Neuron (in vitro differentiated cells): ENCODE measurements around the gene BTN2A1.
"Not testable (repeated sequence)": the region's sequence is repeated elsewhere in the genome, so short reads cannot be mapped to it uniquely, and the experiment has no call there.

Source experiments
- H2AFZ ChIP-seq: one replicate; pipeline ENCODE4 v1.6.1; 2013; ENCODE audit warnings: low read depth, mild to moderate bottlenecking, inconsistent platforms, low read length, moderate library complexity
- H3K27me3 ChIP-seq: one replicate; pipeline ENCODE4 v1.6.1; 2013; ENCODE audit warnings: low read length; ENCODE audit not compliant: insufficient read depth
- H3K36me3 ChIP-seq: one replicate; pipeline ENCODE4 v1.6.1; 2013; ENCODE audit warnings: low read length; ENCODE audit not compliant: insufficient read depth
- H3K4me1 ChIP-seq: one replicate; pipeline ENCODE4 v1.6.1; 2013; ENCODE audit warnings: low read length; ENCODE audit not compliant: insufficient read depth
- H3K4me3 ChIP-seq: 2 replicates; pipeline ENCODE4 v1.5.1; 2013; ENCODE audit warnings: mild to moderate bottlenecking, low read length, moderate library complexity
- H3K9me3 ChIP-seq: one replicate; pipeline ENCODE4 v1.6.1; 2013; ENCODE audit warnings: low read length

Gene BTN2A1

GRCh38 chr6:26421259-26422144 lies 36.3 kb upstream of the BTN2A1 start:
- Histone ChIP-seq H3K4me3 (peak overlapping the region; percentile 66), H3K9me3 (peaks cover 2% of the 10 kb centered on the region), H3K27me3 (no peaks in the 10 kb centered on the region), H3K4me1 (peaks cover 13% of the 10 kb centered on the region), H3K36me3 (peaks cover 13% of the 10 kb centered on the region), H2AFZ (peak overlapping the region; percentile 71)

GRCh38 chr6:26422329-26422728 lies 35.4 kb upstream of the BTN2A1 start:
- Histone ChIP-seq H3K4me1 (peaks cover 13% of the 10 kb centered on the region), H3K27me3 (no peaks in the 10 kb centered on the region), H3K9me3 (peaks cover 2% of the 10 kb centered on the region), H2AFZ (no peak overlapping the region), H3K4me3 (peak overlapping the region; percentile 66), H3K36me3 (peaks cover 18% of the 10 kb centered on the region)

- Histone ChIP-seq H3K27me3 (no peaks in the 10 kb centered on the region), H3K36me3 (peaks cover 52% of the 10 kb centered on the region), H3K4me1 (peaks cover 8% of the 10 kb centered on the region), H3K9me3 (no peaks in the 10 kb centered on the region), H2AFZ (no peak overlapping the region), H3K4me3 (no peak overlapping the region)
These were observed 30.9 kb upstream of the BTN2A1 start for GRCh38 chr6:26426691-26427450.

- peaks cover 53% of the 10 kb centered on the region for H3K36me3 ChIP-seq
- H3K4me3 ChIP-seq: no peak overlapping the region
- no peaks in the 10 kb centered on the region for H3K27me3 ChIP-seq
- peaks cover 4% of the 10 kb centered on the region for H3K4me1 ChIP-seq
- H2AFZ ChIP-seq: no peak overlapping the region
- H3K9me3 ChIP-seq: no peaks in the 10 kb centered on the region
These were observed 30.3 kb upstream of the BTN2A1 start for GRCh38 chr6:26427451-26427809.

- Histone ChIP-seq H3K27me3 (no peaks in the 10 kb centered on the region), H3K36me3 (peaks cover 53% of the 10 kb centered on the region), H3K9me3 (no peaks in the 10 kb centered on the region), H2AFZ (no peak overlapping the region), H3K4me3 (no peak overlapping the region), H3K4me1 (no peaks in the 10 kb centered on the region)
These were observed 29.5 kb upstream of the BTN2A1 start for GRCh38 chr6:26428206-26428605.

GRCh38 chr6:26430787-26431186 lies 27.0 kb upstream of the BTN2A1 start:
- Histone ChIP-seq H3K4me3 (no peak overlapping the region), H3K9me3 (no peaks in the 10 kb centered on the region), H3K4me1 (no peaks in the 10 kb centered on the region), H3K36me3 (peaks cover 48% of the 10 kb centered on the region), H2AFZ (no peak overlapping the region), H3K27me3 (no peaks in the 10 kb centered on the region)

- Histone ChIP-seq H2AFZ (no peak overlapping the region), H3K36me3 (peaks cover 40% of the 10 kb centered on the region)
These were observed 26.2 kb upstream of the BTN2A1 start for GRCh38 chr6:26431258-26432172.

GRCh38 chr6:26432627-26433201 lies 25.0 kb upstream of the BTN2A1 start:
- H3K36me3 ChIP-seq: peaks cover 31% of the 10 kb centered on the region
- no peak overlapping the region for H2AFZ ChIP-seq
- H3K9me3 ChIP-seq: no peaks in the 10 kb centered on the region
- H3K4me3 ChIP-seq: no peak overlapping the region
- H3K27me3 ChIP-seq: no peaks in the 10 kb centered on the region
- no peaks in the 10 kb centered on the region for H3K4me1 ChIP-seq

More at GRCh38 chr6:26431258-26432172, 26.2 kb upstream of the BTN2A1 start:
- no peaks in the 10 kb centered on the region for H3K4me1 ChIP-seq
- H3K27me3 ChIP-seq: no peaks in the 10 kb centered on the region
- no peaks in the 10 kb centered on the region for H3K9me3 ChIP-seq
- H3K4me3 ChIP-seq: no peak overlapping the region

- not testable (repeated sequence) for H3K4me1 ChIP-seq, H3K9me3 ChIP-seq, H3K27me3 ChIP-seq, H3K4me3 ChIP-seq, H2AFZ ChIP-seq
- peaks cover 24% of the 10 kb centered on the region for H3K36me3 ChIP-seq
These were observed 24.1 kb upstream of the BTN2A1 start for GRCh38 chr6:26433680-26434079.

GRCh38 chr6:26436018-26436417 lies 21.7 kb upstream of the BTN2A1 start:
- no peaks in the 10 kb centered on the region for H3K9me3 ChIP-seq
- H3K4me3 ChIP-seq: no peak overlapping the region
- no peaks in the 10 kb centered on the region for H3K27me3 ChIP-seq

GRCh38 chr6:26437550-26437949 lies 20.2 kb upstream of the BTN2A1 start:
- H3K4me3 ChIP-seq: no peak overlapping the region

More at GRCh38 chr6:26436018-26436417, 21.7 kb upstream of the BTN2A1 start:
- H3K4me1 ChIP-seq: peaks cover 13% of the 10 kb centered on the region
- H3K36me3 ChIP-seq: peaks cover 10% of the 10 kb centered on the region
- no peak overlapping the region for H2AFZ ChIP-seq

GRCh38 chr6:26438000-26438399 lies 19.8 kb upstream of the BTN2A1 start:
- peaks cover 13% of the 10 kb centered on the region for H3K4me1 ChIP-seq
- H3K4me3 ChIP-seq: no peak overlapping the region
- no peaks in the 10 kb centered on the region for H3K9me3 ChIP-seq
- H3K36me3 ChIP-seq: no peaks in the 10 kb centered on the region
- no peaks in the 10 kb centered on the region for H3K27me3 ChIP-seq
- H2AFZ ChIP-seq: no peak overlapping the region

More at GRCh38 chr6:26437550-26437949, 20.2 kb upstream of the BTN2A1 start:
- H2AFZ ChIP-seq: no peak overlapping the region
- H3K4me1 ChIP-seq: peaks cover 13% of the 10 kb centered on the region
- no peaks in the 10 kb centered on the region for H3K36me3 ChIP-seq
- H3K27me3 ChIP-seq: no peaks in the 10 kb centered on the region
- no peaks in the 10 kb centered on the region for H3K9me3 ChIP-seq
